NCI-H1092 treated with DMSO at 0.1 percent for 48 hours (cell line): ENCODE measurements around the gene CHAD.
"Not testable (repeated sequence)": the region's sequence is repeated elsewhere in the genome, so short reads cannot be mapped to it uniquely, and the experiment has no call there.

Experiments used
- DNase-seq: peaks from one replicate; lab custom pipeline; 2025; lab: John Stamatoyannopoulos, UW

Gene CHAD

GRCh38 chr17:50429793-50430192, 38.9 kb downstream of the CHAD start:
- DNase-seq = no peak

GRCh38 chr17:50428831-50429424, 39.8 kb downstream of the CHAD start:
- no peak for DNase-seq

- not testable (repeated sequence) for DNase-seq
Observed at GRCh38 chr17:50428126-50428525, 40.6 kb downstream of the CHAD start.

GRCh38 chr17:50426814-50427787, 41.6 kb downstream of the CHAD start:
- DNase-seq = no peak

- no peak for DNase-seq
Observed at GRCh38 chr17:50426472-50426782, 42.3 kb downstream of the CHAD start.

GRCh38 chr17:50425682-50426471, 42.8 kb downstream of the CHAD start, which contains the start of gene ACSF2:
TSS of gene ACSF2 (plus strand) at chr17:50426218. CDS start at chr17:50426262, 44 bp downstream.
- no peak for DNase-seq

GRCh38 chr17:50424996-50425681, 43.5 kb downstream of the CHAD start:
- DNase-seq = no peak

- no peak for DNase-seq
Observed at GRCh38 chr17:50424246-50424995, 44.3 kb downstream of the CHAD start.

GRCh38 chr17:50423553-50424159, 45.0 kb downstream of the CHAD start:
- no peak for DNase-seq

- no peak for DNase-seq
Observed at GRCh38 chr17:50422738-50423137, 45.9 kb downstream of the CHAD start.

GRCh38 chr17:50421308-50422051, 47.2 kb downstream of the CHAD start:
- no peak for DNase-seq

GRCh38 chr17:50420419-50421112, 48.1 kb downstream of the CHAD start:
- no peak for DNase-seq

GRCh38 chr17:50419577-50419976, 49.1 kb downstream of the CHAD start:
- not testable (repeated sequence) for DNase-seq

- no peak for DNase-seq
Observed at GRCh38 chr17:50414808-50415207, 53.9 kb downstream of the CHAD start.
